Caco-2 (cell line): ENCODE results near the gene ZBTB5. TPM values are rescaled to one million over a fixed set of nuclear protein-coding genes. Genes with fewer than 3 reads are reported as not detected.

Experiments
- BruUV-seq: library from RNA; stranded (reverse); fragments of 400-500 nt; replicated peaks from 2 replicates; lab custom pipeline; 2021; lab: Mats Ljungman, UMichigan
- CTCF ChIA-PET: fragments of 300-600 bp; sonication (Branson Sonifier 250); formaldehyde crosslinking; loops from one replicate; lab custom pipeline; 2022; ENCODE audit warnings: antibody characterized with exemption; lab: Charles Lee
- POLR2A ChIA-PET: fragments of 300-600 bp; sonication (Branson Sonifier 250); formaldehyde crosslinking; loops from one replicate; lab custom pipeline; 2022; ENCODE audit warnings: antibody characterized with exemption; lab: Charles Lee
- DNase-seq, 2 experiments: peaks; one replicate each; pipeline versions ENCODE4 v3.0.0 to v3.0.0-alpha.2; 2020 to 2022
- H3K27me3 ChIP-seq: replicated peaks from 2 replicates; pipeline ENCODE4 v1.6.0; 2011; ENCODE audit warnings: low read length; ENCODE audit not compliant: control insufficient read depth, insufficient read depth
- H3K36me3 ChIP-seq: 2 replicates; pipeline ENCODE4 v1.5.1; 2011; ENCODE audit warnings: low read length; ENCODE audit not compliant: control insufficient read depth, insufficient read depth
- H3K4me1 ChIP-seq: fragments of 250-450 bp; sonication (Bioruptor Pico); 2 replicates; pipeline ENCODE4 v1.5.1; 2020; ENCODE audit warnings: mild to moderate bottlenecking
- H3K4me3 ChIP-seq: 2 replicates; pipeline ENCODE4 v1.5.1; 2011; ENCODE audit warnings: low read depth, mild to moderate bottlenecking, control low read depth, low read length
- H3K9me3 ChIP-seq: fragments of 250-450 bp; sonication (Bioruptor Pico); 2 replicates; pipeline ENCODE4 v1.5.1; 2020; ENCODE audit warnings: mild to moderate bottlenecking, moderate library complexity
- H3K27ac Mint-ChIP-seq: one replicate; pipeline ENCODE4 v1.8.0; 2022; ENCODE audit warnings: mixed read lengths; ENCODE audit not compliant: unreplicated experiment
- H3K27me3 Mint-ChIP-seq: one replicate; pipeline ENCODE4 v1.8.0; 2022; ENCODE audit warnings: mixed read lengths; ENCODE audit not compliant: insufficient read depth, unreplicated experiment
- H3K36me3 Mint-ChIP-seq: one replicate; pipeline ENCODE4 v1.8.0; 2022; ENCODE audit warnings: mild to moderate bottlenecking, mixed read lengths; ENCODE audit not compliant: insufficient read depth, unreplicated experiment
- H3K4me1 Mint-ChIP-seq: one replicate; pipeline ENCODE4 v1.8.0; 2022; ENCODE audit warnings: low read depth, mixed read lengths; ENCODE audit not compliant: unreplicated experiment
- H3K4me3 Mint-ChIP-seq: one replicate; pipeline ENCODE4 v1.8.0; 2022; ENCODE audit warnings: mild to moderate bottlenecking, moderate library complexity, mixed read lengths; ENCODE audit not compliant: unreplicated experiment
- H3K9me3 Mint-ChIP-seq: one replicate; pipeline ENCODE4 v1.8.0; 2022; ENCODE audit warnings: mixed read lengths; ENCODE audit not compliant: unreplicated experiment
- CTCF ChIP-seq, 2 experiments: fragments of 200-600 bp in 1 of 2; IDR thresholded peaks; 1 replicate in 1 of 2; 2 replicates in 1 of 2; pipeline versions ENCODE4 v1.5.1 to v1.8.0; 2011 to 2022; ENCODE audit warnings: antibody characterized with exemption in 1 of 2, control low read depth in 1 of 2, inconsistent platforms in 1 of 2, low read depth in 1 of 2, low read length in 1 of 2, mild to moderate bottlenecking in 1 of 2, moderate library complexity in 1 of 2; ENCODE audit not compliant: insufficient read depth in 1 of 2, severe bottlenecking in 1 of 2, unreplicated experiment in 1 of 2
- intact Hi-C: fragments of 100-400 bp; cut with micrococcal nuclease; formaldehyde crosslinking; loops from one replicate; pipeline ENCODE4 v1.10.0; 2022; ENCODE audit not compliant: unreplicated experiment
- total RNA-seq: library from RNA; stranded (reverse); gene quantifications from 2 replicates; pipeline ENCODE4 v1.2.3, GENCODE V29; 2022

ZBTB5 gene
- total RNA-seq, 1 experiment from 2014 or later: 13.2 TPM

DNA sequence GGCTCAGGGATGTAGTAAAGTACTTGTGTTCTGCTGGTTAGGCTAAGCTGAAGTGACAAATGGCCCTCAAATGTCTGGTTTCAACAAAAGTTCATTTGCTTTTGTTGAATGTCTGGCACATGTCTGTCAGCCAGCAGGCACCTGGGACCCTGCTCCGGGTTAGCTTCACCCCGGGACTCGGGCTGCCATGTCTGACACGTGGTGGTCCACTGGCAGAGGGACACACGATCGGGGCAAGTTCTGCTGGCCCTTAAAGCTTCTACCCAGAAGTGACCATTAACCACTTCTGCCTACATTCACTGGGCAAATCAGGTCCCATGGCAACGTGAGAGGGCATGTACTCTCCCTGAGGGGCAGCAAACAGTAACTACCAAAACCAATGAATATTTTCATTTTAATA, 44.3 kb upstream of the ZBTB5 start:
- Histone ChIP-seq H3K36me3 (no peaks in the 10 kb centered on the region), H3K9me3 (no peaks in the 10 kb centered on the region), H3K4me3 (no peak overlapping the region), H3K27me3 (no peaks in the 10 kb centered on the region), H3K4me1 (no peaks in the 10 kb centered on the region)
- H3K27ac Mint-ChIP-seq: no peak overlapping the region
- BruUV-seq: no TSS peak
- CTCF ChIA-PET: interaction anchor here (1.4 kb wide), 1 partner anchor 24 kb away, joined by 3 read pairs; the partner anchor contains the start of gene POLR1E
- no peak for TF ChIP-seq CTCF (IDR thresholded peaks at IDR 0.05; ENCODE audit: insufficient read depth in 1 of 2, low read depth in 1 of 2, low read length in 1 of 2, severe bottlenecking in 1 of 2, unreplicated experiment in 1 of 2)
- H3K9me3 Mint-ChIP-seq: no peaks in the 10 kb centered on the region
- H3K4me3 Mint-ChIP-seq: no peak overlapping the region
- intact Hi-C loops: no loop called here
- POLR2A ChIA-PET: no interaction called here
- DNase-seq: no peak
- H3K36me3 Mint-ChIP-seq: peaks cover 3% of the 10 kb centered on the region
- no peaks in the 10 kb centered on the region for H3K4me1 Mint-ChIP-seq
- no peaks in the 10 kb centered on the region for H3K27me3 Mint-ChIP-seq

GRCh38 chr9:37508834-37509206, 43.6 kb upstream of the ZBTB5 start:
- H3K27ac Mint-ChIP-seq: no peak overlapping the region
- no peaks in the 10 kb centered on the region for H3K27me3 ChIP-seq
- no peaks in the 10 kb centered on the region for H3K4me1 Mint-ChIP-seq
- ChIA-PET POLR2A (no interaction called here), CTCF (interaction anchor here (1.4 kb wide), 1 partner anchor 23 kb away, joined by 3 read pairs; the partner anchor contains the start of gene POLR1E)
- intact Hi-C loops: no loop called here
- H3K4me1 ChIP-seq: no peaks in the 10 kb centered on the region
- H3K36me3 Mint-ChIP-seq: peaks cover 7% of the 10 kb centered on the region
- H3K9me3 Mint-ChIP-seq: no peaks in the 10 kb centered on the region
- no peak overlapping the region for H3K4me3 ChIP-seq
- H3K27me3 Mint-ChIP-seq: no peaks in the 10 kb centered on the region
- BruUV-seq: no TSS peak
- no peaks in the 10 kb centered on the region; the same call in 1 of the 2 replicates for H3K36me3 ChIP-seq
- no peak for TF ChIP-seq CTCF (IDR thresholded peaks at IDR 0.05; ENCODE audit: insufficient read depth in 1 of 2, low read depth in 1 of 2, low read length in 1 of 2, severe bottlenecking in 1 of 2, unreplicated experiment in 1 of 2)
- no peak overlapping the region for H3K4me3 Mint-ChIP-seq
- no peaks in the 10 kb centered on the region for H3K9me3 ChIP-seq
- no peak for DNase-seq

DNA sequence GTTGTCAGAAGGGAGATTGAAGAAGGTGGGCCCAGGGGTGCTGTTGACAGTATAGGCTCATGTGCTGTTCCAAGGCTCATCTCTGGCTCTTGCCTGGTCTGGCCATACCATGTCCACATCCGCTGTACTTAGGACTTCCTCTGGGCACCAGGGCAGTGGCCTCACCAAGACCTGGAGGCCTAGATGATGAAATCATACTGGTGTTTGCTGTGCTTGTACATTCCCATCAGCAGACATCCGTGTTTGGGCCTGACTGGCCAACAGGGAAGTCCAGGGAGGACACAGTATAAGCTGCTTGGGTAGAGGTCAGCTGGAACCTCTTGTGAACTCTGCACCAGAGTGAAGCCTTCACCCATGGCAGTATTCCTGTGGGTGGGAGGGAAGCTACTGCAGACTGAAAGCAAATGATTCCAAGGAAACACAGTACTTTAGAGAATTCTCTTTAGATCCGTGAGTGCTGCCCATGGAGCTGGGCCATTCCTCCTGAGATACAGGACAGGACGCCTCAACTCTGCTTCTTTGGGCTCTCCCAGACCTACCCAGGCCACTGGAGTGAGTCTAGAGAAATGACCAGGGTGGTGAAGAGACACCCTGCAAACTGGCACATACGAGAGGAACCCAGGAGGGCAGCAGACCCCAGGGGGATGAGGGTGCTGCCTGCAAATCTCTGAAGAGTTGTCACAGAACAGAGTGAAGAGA, 43.0 kb upstream of the ZBTB5 start:
- H3K36me3 ChIP-seq: no peaks in the 10 kb centered on the region; the same call in 1 of the 2 replicates
- H3K9me3 Mint-ChIP-seq: no peaks in the 10 kb centered on the region
- CTCF ChIA-PET: interaction anchor here (1.4 kb wide), 1 partner anchor 23 kb away, joined by 3 read pairs; the partner anchor contains the start of gene POLR1E
- H3K27me3 Mint-ChIP-seq: no peaks in the 10 kb centered on the region
- no peaks in the 10 kb centered on the region for H3K4me1 Mint-ChIP-seq
- no peak overlapping the region for H3K4me3 Mint-ChIP-seq
- POLR2A ChIA-PET: no interaction called here
- BruUV-seq: no TSS peak
- no peak for TF ChIP-seq CTCF (IDR thresholded peaks at IDR 0.05; ENCODE audit: insufficient read depth in 1 of 2, low read depth in 1 of 2, low read length in 1 of 2, severe bottlenecking in 1 of 2, unreplicated experiment in 1 of 2)
- no peaks in the 10 kb centered on the region for H3K9me3 ChIP-seq
- peaks cover 13% of the 10 kb centered on the region for H3K36me3 Mint-ChIP-seq
- no peak for DNase-seq
- H3K4me3 ChIP-seq: no peak overlapping the region
- intact Hi-C loops: no loop called here
- H3K4me1 ChIP-seq: no peaks in the 10 kb centered on the region
- no peaks in the 10 kb centered on the region for H3K27me3 ChIP-seq
- H3K27ac Mint-ChIP-seq: no peak overlapping the region
